ENCODE measurements around the gene HYI.
"Not testable (repeated sequence)": the region's sequence is repeated elsewhere in the genome, so short reads cannot be mapped to it uniquely, and the experiment has no call there.

The HYI gene

GRCh38 chr1:43453442-43454269, at the start of gene HYI:
HYI (minus strand) TSS chr1:43453931; CDS start chr1:43453793, 138 bp downstream.
- peak; percentile 88 for DNase-seq (ENCODE audit: low spot score)

- not testable (repeated sequence) for DNase-seq (ENCODE audit: low spot score)
Observed at GRCh38 chr1:43501806-43502205, 48.1 kb upstream of the HYI start.

- no peak for DNase-seq (ENCODE audit: low spot score)
Observed at GRCh38 chr1:43499898-43500297, 46.2 kb upstream of the HYI start.

GRCh38 chr1:43495204-43495603, 41.5 kb upstream of the HYI start:
- DNase-seq (ENCODE audit: low spot score): no peak

- DNase-seq (ENCODE audit: low spot score): no peak
Observed at GRCh38 chr1:43493661-43494450, 40.1 kb upstream of the HYI start.

GRCh38 chr1:43492826-43493225, 39.1 kb upstream of the HYI start:
- DNase-seq (ENCODE audit: low spot score): no peak

GRCh38 chr1:43491061-43491460, 37.3 kb upstream of the HYI start:
- DNase-seq (ENCODE audit: low spot score): no peak

- DNase-seq (ENCODE audit: low spot score): no peak
Observed at GRCh38 chr1:43488165-43488564, 34.4 kb upstream of the HYI start.

GRCh38 chr1:43484367-43484766, 30.6 kb upstream of the HYI start:
- no peak for DNase-seq (ENCODE audit: low spot score)

GRCh38 chr1:43482215-43482614, 28.5 kb upstream of the HYI start:
- no peak for DNase-seq (ENCODE audit: low spot score)

- no peak for DNase-seq (ENCODE audit: low spot score)
Observed at GRCh38 chr1:43481491-43481890, 27.8 kb upstream of the HYI start.

GRCh38 chr1:43479414-43479813, 25.7 kb upstream of the HYI start:
- no peak for DNase-seq (ENCODE audit: low spot score)

GRCh38 chr1:43477716-43478115, 24.0 kb upstream of the HYI start:
- DNase-seq (ENCODE audit: low spot score): no peak

GRCh38 chr1:43475611-43476401, 22.1 kb upstream of the HYI start:
- not testable (repeated sequence) for DNase-seq (ENCODE audit: low spot score)

- DNase-seq (ENCODE audit: low spot score): no peak
Observed at GRCh38 chr1:43473463-43473862, 19.7 kb upstream of the HYI start.

GRCh38 chr1:43472463-43473151, 18.9 kb upstream of the HYI start:
- not testable (repeated sequence) for DNase-seq (ENCODE audit: low spot score)

GRCh38 chr1:43472087-43472462, 18.3 kb upstream of the HYI start:
- no peak for DNase-seq (ENCODE audit: low spot score)

GRCh38 chr1:43469932-43470331, 16.2 kb upstream of the HYI start:
- DNase-seq (ENCODE audit: low spot score): no peak

GRCh38 chr1:43468414-43468813, 14.7 kb upstream of the HYI start:
- DNase-seq (ENCODE audit: low spot score): no peak

- DNase-seq (ENCODE audit: low spot score): no peak
Observed at GRCh38 chr1:43466403-43466802, 12.7 kb upstream of the HYI start.

GRCh38 chr1:43465505-43466067, 11.9 kb upstream of the HYI start:
- no peak for DNase-seq (ENCODE audit: low spot score)

All from Ammon's horn (tissue), 1 donor.